GM13976 (cell line): ENCODE measurements around the gene MRPL43.

Experiments used
- DNase-seq: peaks from one replicate; pipeline ENCODE4 v3.0.0; 2012; ENCODE audit warnings: low spot score
- in situ Hi-C: fragments of 300-500 bp; cut with MboI; formaldehyde crosslinking; loops from one replicate; pipeline ENCODE4 v1.12.0; 2022; ENCODE audit warnings: low sequenced_read_pairs, mixed read lengths, inconsistent platforms; ENCODE audit not compliant: unreplicated experiment
- TF ChIP-seq, protein P1 (sequence below): IDR thresholded peaks from 2 replicates; pipeline ENCODE4 v1.5.1; 2012; ENCODE audit warnings: borderline replicate concordance, mild to moderate bottlenecking; ENCODE audit not compliant: insufficient read depth; ENCODE audit errors: extremely low read depth, missing control alignments, control extremely low read depth

MRPL43 gene

GRCh38 chr10:101028446-101029337 is 41.4 kb upstream of the MRPL43 start:
- TF ChIP-seq, protein P1, sequence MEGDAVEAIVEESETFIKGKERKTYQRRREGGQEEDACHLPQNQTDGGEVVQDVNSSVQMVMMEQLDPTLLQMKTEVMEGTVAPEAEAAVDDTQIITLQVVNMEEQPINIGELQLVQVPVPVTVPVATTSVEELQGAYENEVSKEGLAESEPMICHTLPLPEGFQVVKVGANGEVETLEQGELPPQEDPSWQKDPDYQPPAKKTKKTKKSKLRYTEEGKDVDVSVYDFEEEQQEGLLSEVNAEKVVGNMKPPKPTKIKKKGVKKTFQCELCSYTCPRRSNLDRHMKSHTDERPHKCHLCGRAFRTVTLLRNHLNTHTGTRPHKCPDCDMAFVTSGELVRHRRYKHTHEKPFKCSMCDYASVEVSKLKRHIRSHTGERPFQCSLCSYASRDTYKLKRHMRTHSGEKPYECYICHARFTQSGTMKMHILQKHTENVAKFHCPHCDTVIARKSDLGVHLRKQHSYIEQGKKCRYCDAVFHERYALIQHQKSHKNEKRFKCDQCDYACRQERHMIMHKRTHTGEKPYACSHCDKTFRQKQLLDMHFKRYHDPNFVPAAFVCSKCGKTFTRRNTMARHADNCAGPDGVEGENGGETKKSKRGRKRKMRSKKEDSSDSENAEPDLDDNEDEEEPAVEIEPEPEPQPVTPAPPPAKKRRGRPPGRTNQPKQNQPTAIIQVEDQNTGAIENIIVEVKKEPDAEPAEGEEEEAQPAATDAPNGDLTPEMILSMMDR: no peak

GRCh38 chr10:101027106-101027720 is 39.9 kb upstream of the MRPL43 start:
- in situ Hi-C loops: no loop called here
- TF ChIP-seq, protein P1: no peak
- DNase-seq: no peak

More at GRCh38 chr10:101028446-101029337, 41.4 kb upstream of the MRPL43 start:
- DNase-seq: no peak
- in situ Hi-C loops: no loop called here

- TF ChIP-seq, protein P1: no peak
- in situ Hi-C loops: no loop called here
- no peak for DNase-seq
Measured at GRCh38 chr10:101022967-101023705, 35.8 kb upstream of the MRPL43 start.

GRCh38 chr10:101021692-101022251 is 34.5 kb upstream of the MRPL43 start:
- TF ChIP-seq, protein P1: no peak
- DNase-seq: no peak
- in situ Hi-C loops: no loop called here

- TF ChIP-seq, protein P1: no peak
- no peak for DNase-seq
- in situ Hi-C loops: no loop called here
Measured at GRCh38 chr10:101021239-101021638, 33.9 kb upstream of the MRPL43 start.
